Nephron progenitor cell (in vitro differentiated cells): Measurements from ENCODE around the gene CIROP.

Source experiments
- DNase-seq: peaks from one replicate; pipeline ENCODE4 v3.0.0; 2021
- H3K27ac Mint-ChIP-seq: 2 replicates; pipeline ENCODE4 v1.8.0; 2021; ENCODE audit warnings: mild to moderate bottlenecking, moderate library complexity, mixed read lengths
- H3K27me3 Mint-ChIP-seq: 2 replicates; pipeline ENCODE4 v1.8.0; 2021; ENCODE audit warnings: mild to moderate bottlenecking, low read depth, mixed read lengths; ENCODE audit not compliant: poor library complexity
- H3K36me3 Mint-ChIP-seq: 2 replicates; pipeline ENCODE4 v1.8.0; 2021; ENCODE audit warnings: low read depth, mixed read lengths
- H3K4me1 Mint-ChIP-seq: 2 replicates; pipeline ENCODE4 v1.8.0; 2021; ENCODE audit warnings: mixed read lengths
- H3K4me3 Mint-ChIP-seq: 2 replicates; pipeline ENCODE4 v1.8.0; 2021; ENCODE audit warnings: mild to moderate bottlenecking, moderate library complexity, mixed read lengths
- H3K9me3 Mint-ChIP-seq: 2 replicates; pipeline ENCODE4 v1.8.0; 2021; ENCODE audit warnings: mild to moderate bottlenecking, moderate library complexity, mixed read lengths
- TF ChIP-seq, protein P1 (sequence below): fragments of 200-600 bp; sonication (generic); IDR thresholded peaks from 2 replicates; pipeline ENCODE4 v1.5.0; 2021; ENCODE audit warnings: antibody characterized with exemption

CIROP gene

DNA sequence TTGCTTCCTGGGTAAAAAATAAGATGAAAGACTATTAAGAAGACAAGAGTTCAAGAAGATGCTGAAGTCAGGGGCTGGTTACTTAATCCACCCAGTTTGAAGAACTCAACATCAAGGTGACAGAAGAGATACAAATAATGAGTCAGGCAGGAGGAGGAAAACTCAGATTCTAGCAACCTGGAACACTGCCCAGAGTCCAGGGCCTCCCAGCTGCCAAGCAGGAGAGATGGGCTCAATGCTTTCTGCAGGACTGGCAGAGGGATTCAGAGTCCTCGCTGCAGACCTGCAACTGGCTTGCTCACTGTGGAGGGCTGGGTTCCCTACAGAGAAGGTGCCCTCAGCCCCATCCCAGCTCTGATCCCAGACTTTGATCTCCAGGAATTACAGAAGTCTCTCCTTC, 42.9 kb upstream of the CIROP start:
- Mint-ChIP-seq H3K36me3 (peaks cover 53% of the 10 kb centered on the region), H3K4me3 (no peak overlapping the region), H3K27me3 (no peaks in the 10 kb centered on the region), H3K9me3 (peaks cover 16% of the 10 kb centered on the region), H3K4me1 (peaks cover 36% of the 10 kb centered on the region), H3K27ac (no peak overlapping the region)
- TF ChIP-seq, protein P1, sequence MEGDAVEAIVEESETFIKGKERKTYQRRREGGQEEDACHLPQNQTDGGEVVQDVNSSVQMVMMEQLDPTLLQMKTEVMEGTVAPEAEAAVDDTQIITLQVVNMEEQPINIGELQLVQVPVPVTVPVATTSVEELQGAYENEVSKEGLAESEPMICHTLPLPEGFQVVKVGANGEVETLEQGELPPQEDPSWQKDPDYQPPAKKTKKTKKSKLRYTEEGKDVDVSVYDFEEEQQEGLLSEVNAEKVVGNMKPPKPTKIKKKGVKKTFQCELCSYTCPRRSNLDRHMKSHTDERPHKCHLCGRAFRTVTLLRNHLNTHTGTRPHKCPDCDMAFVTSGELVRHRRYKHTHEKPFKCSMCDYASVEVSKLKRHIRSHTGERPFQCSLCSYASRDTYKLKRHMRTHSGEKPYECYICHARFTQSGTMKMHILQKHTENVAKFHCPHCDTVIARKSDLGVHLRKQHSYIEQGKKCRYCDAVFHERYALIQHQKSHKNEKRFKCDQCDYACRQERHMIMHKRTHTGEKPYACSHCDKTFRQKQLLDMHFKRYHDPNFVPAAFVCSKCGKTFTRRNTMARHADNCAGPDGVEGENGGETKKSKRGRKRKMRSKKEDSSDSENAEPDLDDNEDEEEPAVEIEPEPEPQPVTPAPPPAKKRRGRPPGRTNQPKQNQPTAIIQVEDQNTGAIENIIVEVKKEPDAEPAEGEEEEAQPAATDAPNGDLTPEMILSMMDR: no peak
- DNase-seq: no peak

DNA sequence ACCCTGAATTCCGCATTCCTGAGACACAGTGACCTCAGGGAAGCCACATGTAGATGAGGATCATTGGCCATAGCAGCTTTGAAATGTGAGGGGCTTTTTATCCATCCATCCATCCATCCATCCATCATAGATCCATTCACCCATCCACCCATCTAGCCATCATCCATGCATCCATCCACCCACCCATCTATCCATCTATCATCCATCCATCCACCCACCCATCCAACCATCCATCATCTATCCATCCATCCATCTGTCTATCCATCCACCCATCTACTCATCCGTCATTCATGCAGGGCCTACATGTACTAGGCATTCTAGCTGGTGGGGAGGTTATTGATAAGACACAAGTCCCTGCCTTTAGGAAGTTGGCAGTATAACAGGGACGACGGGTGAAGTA, 42.2 kb upstream of the CIROP start:
- H3K4me1 Mint-ChIP-seq: peaks cover 36% of the 10 kb centered on the region
- H3K36me3 Mint-ChIP-seq: peaks cover 59% of the 10 kb centered on the region
- H3K9me3 Mint-ChIP-seq: peaks cover 16% of the 10 kb centered on the region
- no peak overlapping the region for H3K27ac Mint-ChIP-seq
- no peak for DNase-seq
- no peak overlapping the region for H3K4me3 Mint-ChIP-seq
- no peaks in the 10 kb centered on the region for H3K27me3 Mint-ChIP-seq
- TF ChIP-seq, protein P1: no peak

DNA sequence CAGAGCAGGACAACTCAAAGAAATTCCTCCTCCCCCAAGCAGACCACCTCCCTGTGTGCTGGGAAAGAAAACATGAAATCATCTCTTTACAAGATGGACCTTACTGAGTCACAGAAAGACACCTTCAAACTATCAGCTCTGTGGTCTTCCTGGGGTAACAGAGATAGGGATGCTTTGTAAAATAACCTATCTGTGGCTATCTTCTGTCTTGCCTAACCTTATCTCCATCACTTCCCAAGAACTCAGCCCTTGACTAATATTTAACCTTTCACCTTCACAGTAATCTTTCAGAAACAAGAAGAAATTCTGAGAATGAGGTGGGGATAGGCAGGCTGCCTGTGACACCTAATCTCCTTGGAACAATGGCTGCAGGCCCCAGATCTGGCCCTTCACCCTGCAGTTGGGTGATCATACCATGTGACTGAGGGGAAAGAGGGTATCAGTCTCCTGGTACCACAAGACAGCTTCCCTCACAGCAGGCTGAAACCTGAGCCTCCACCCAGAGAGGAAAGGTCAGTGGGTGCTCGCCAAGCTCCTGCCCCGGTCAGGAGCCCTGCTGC, 41.6 kb upstream of the CIROP start:
- TF ChIP-seq, protein P1: no peak

DNA sequence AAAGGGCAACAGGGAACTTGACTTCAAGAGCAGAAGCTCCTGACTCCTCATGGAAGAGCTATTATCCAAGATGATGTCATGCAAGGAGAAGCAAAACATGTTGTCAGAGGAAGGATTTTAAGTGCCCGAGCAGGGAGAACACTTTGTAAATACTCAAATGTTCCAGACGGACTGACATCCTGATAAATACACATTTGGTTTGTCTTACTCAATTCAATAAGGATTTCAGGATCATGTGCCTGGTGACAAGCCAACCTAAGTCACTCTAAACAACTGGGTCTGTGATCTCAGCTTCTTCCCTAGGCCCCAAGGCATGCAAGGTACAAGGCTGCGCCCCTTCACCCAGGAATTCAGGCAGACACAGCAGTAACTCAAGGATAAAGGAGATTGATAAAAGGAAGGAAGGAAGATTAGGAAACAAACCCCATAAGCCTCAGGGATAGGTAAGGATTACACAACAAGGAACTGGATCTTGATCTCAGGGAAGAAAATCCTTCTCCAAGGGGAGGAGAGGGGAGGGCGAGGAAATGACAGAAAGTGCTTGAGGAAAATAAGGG, 41.1 kb upstream of the CIROP start:
- Mint-ChIP-seq H3K27ac (peak overlapping the region; percentile 93), H3K9me3 (peaks cover 16% of the 10 kb centered on the region), H3K27me3 (no peaks in the 10 kb centered on the region), H3K4me1 (peaks cover 36% of the 10 kb centered on the region), H3K4me3 (no peak overlapping the region), H3K36me3 (peaks cover 67% of the 10 kb centered on the region)
- TF ChIP-seq, protein P1: no peak
- no peak for DNase-seq

More for the DNA sequence above, 41.6 kb upstream of the CIROP start:
- peaks cover 65% of the 10 kb centered on the region for H3K36me3 Mint-ChIP-seq
- H3K27ac Mint-ChIP-seq: peak overlapping the region; percentile 4
- DNase-seq: no peak
- H3K4me1 Mint-ChIP-seq: peaks cover 36% of the 10 kb centered on the region
- peaks cover 16% of the 10 kb centered on the region for H3K9me3 Mint-ChIP-seq
- no peak overlapping the region for H3K4me3 Mint-ChIP-seq
- H3K27me3 Mint-ChIP-seq: no peaks in the 10 kb centered on the region

DNA sequence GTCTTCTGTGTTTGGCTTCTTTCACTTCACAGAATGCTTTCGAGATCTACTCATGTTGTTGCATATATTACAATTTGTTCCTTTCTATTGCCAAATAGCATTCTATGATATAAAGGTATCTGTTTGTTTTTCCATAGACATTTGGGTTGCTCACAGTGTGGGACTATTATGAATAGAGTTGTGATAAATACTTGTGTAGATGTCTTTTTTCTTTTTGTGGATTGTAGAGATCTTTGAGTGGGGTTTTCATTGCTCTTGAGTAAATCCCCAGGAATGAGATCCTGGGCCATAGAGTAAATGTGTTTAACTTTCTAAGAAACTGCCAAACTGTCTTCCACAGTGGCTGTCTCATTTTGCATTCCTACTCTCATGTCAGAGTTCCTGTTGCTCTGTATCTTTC, 39.1 kb upstream of the CIROP start:
- Mint-ChIP-seq H3K4me1 (peaks cover 39% of the 10 kb centered on the region), H3K36me3 (peaks cover 68% of the 10 kb centered on the region), H3K27me3 (no peaks in the 10 kb centered on the region), H3K9me3 (peaks cover 12% of the 10 kb centered on the region), H3K27ac (no peak overlapping the region), H3K4me3 (no peak overlapping the region)
- TF ChIP-seq, protein P1: no peak
- DNase-seq: no peak

DNA sequence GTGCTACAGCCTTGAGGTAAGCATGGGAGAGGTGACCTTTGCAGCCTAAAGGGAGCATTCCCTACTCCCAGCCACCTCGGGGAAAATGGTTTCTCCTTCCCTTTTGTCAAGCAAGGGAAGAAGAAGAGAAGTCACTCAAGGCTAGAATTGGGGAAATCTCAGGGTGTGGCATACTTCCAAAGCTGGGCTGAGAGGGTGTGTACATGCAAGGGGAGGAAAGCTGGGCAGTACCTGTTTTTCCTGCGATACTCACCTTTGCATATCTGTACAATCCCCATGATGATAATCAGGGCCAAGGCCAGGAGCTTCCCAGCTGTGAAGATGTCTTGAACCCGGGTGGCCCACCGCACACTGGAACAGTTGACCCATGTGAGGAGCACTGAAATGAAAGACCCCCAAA, 38.0 kb upstream of the CIROP start:
- Mint-ChIP-seq H3K4me1 (peaks cover 39% of the 10 kb centered on the region), H3K27me3 (no peaks in the 10 kb centered on the region), H3K27ac (no peak overlapping the region), H3K4me3 (no peak overlapping the region), H3K9me3 (peaks cover 6% of the 10 kb centered on the region), H3K36me3 (peaks cover 64% of the 10 kb centered on the region)
- DNase-seq: no peak
- TF ChIP-seq, protein P1: no peak
